Midbrain (tissue), 1 donor: ENCODE results near the gene SOBP.
A peak's percentile ranks its signal among the peaks of the same experiment; 100 is the strongest.
"Not testable (repeated sequence)": the region's sequence is repeated elsewhere in the genome, so short reads cannot be mapped to it uniquely, and the experiment has no call there.

Experiments used
- DNase-seq: peaks from one replicate; lab custom pipeline; 2025; lab: John Stamatoyannopoulos, UW

The SOBP gene

GRCh38 chr6:107489636-107490565, at the start of gene SOBP:
TSS of gene SOBP (plus strand) at chr6:107490117. CDS start at chr6:107490617, 500 bp downstream.
- DNase-seq: peak; percentile 80

GRCh38 chr6:107440936-107441335, 49.0 kb upstream of the SOBP start:
- no peak for DNase-seq

GRCh38 chr6:107441682-107442081, 48.2 kb upstream of the SOBP start:
- DNase-seq: no peak

GRCh38 chr6:107442938-107443607, 46.8 kb upstream of the SOBP start:
- no peak for DNase-seq

GRCh38 chr6:107443608-107444267, 46.2 kb upstream of the SOBP start:
- no peak for DNase-seq

GRCh38 chr6:107444277-107444676, 45.6 kb upstream of the SOBP start:
- DNase-seq: no peak

GRCh38 chr6:107447663-107448216, 42.2 kb upstream of the SOBP start:
- no peak for DNase-seq

GRCh38 chr6:107448776-107449175, 41.1 kb upstream of the SOBP start:
- DNase-seq: no peak

GRCh38 chr6:107458672-107459282, 31.1 kb upstream of the SOBP start:
- no peak for DNase-seq

- peak; percentile 97 for DNase-seq
These were observed 30.4 kb upstream of the SOBP start, which contains the start of gene PDSS2 for GRCh38 chr6:107459283-107460082. TSS of gene PDSS2 (minus strand) at chr6:107459564. CDS start at chr6:107459285, 279 bp downstream.

GRCh38 chr6:107460083-107460631, 29.8 kb upstream of the SOBP start:
- peak; percentile 48 for DNase-seq

GRCh38 chr6:107466062-107466461, 23.9 kb upstream of the SOBP start:
- no peak for DNase-seq

GRCh38 chr6:107470364-107470763, 19.6 kb upstream of the SOBP start:
- DNase-seq: no peak

GRCh38 chr6:107473660-107474059, 16.3 kb upstream of the SOBP start:
- DNase-seq: no peak

GRCh38 chr6:107475360-107475759, 14.6 kb upstream of the SOBP start:
- not testable (repeated sequence) for DNase-seq

- DNase-seq: not testable (repeated sequence)
These were observed 14.1 kb upstream of the SOBP start for GRCh38 chr6:107475826-107476225.

GRCh38 chr6:107479089-107479690, 10.7 kb upstream of the SOBP start:
- no peak for DNase-seq

- no peak for DNase-seq
These were observed 4.8 kb upstream of the SOBP start for GRCh38 chr6:107485157-107485556.

GRCh38 chr6:107488174-107488874, 1.6 kb upstream of the SOBP start:
- DNase-seq: no peak
